Panc1 (cell line): Measurements from ENCODE around the gene MRPL40. TPM values are rescaled to one million over a fixed set of nuclear protein-coding genes. Genes with fewer than 3 reads are reported as not detected.
A peak's percentile ranks its signal among the peaks of the same experiment; 100 is the strongest.

Experiments
- ATAC-seq: fragments of 200-7000 bp; cut with Tn5 transposase; 2 replicates; pipeline ENCODE4 v1.9.1; 2020; ENCODE audit warnings: mild to moderate bottlenecking, moderate library complexity
- BruUV-seq: library from RNA; stranded (reverse); fragments of 400-500 nt; replicated peaks from 2 replicates; lab custom pipeline; 2021; lab: Mats Ljungman, UMichigan
- CTCF ChIA-PET: fragments of 300-600 bp; sonication (Branson Sonifier 250); formaldehyde crosslinking; loops from one replicate; lab custom pipeline; 2022; ENCODE audit warnings: antibody characterized with exemption; lab: Charles Lee
- POLR2A ChIA-PET: fragments of 300-600 bp; sonication (Branson Sonifier 250); formaldehyde crosslinking; loops from one replicate; lab custom pipeline; 2022; ENCODE audit warnings: antibody characterized with exemption; lab: Charles Lee
- DNase-seq: peaks from one replicate; pipeline ENCODE4 v3.0.0-alpha.2; 2010; ENCODE audit warnings: low read depth, low spot score
- H3K27ac ChIP-seq: 2 replicates; pipeline ENCODE4 v1.5.1; 2011; ENCODE audit warnings: mild to moderate bottlenecking, low read length, inconsistent platforms
- H3K27me3 ChIP-seq: fragments of 200-500 bp; sonication (Bioruptor generic); 2 replicates; pipeline ENCODE4 v1.6.0; 2014; ENCODE audit warnings: low read length, inconsistent platforms; ENCODE audit not compliant: control insufficient read depth, insufficient read depth
- H3K36me3 ChIP-seq: fragments of 200-500 bp; sonication (Bioruptor generic); 2 replicates; pipeline ENCODE4 v1.5.1; 2014; ENCODE audit warnings: inconsistent platforms, mild to moderate bottlenecking, low read length, moderate library complexity; ENCODE audit not compliant: control insufficient read depth, insufficient read depth
- H3K4me1 ChIP-seq: 2 replicates; pipeline ENCODE4 v1.5.1; 2011; ENCODE audit warnings: inconsistent platforms, mild to moderate bottlenecking, low read length, moderate library complexity; ENCODE audit not compliant: control insufficient read depth, insufficient read depth
- H3K4me3 ChIP-seq, 2 experiments: 2 replicates each; pipeline ENCODE4 v1.5.1; 2011 to 2012; ENCODE audit warnings: low read depth in 2 of 2, low read length in 2 of 2, mild to moderate bottlenecking in 2 of 2, inconsistent platforms in 1 of 2, moderate library complexity in 1 of 2
- H3K9me3 ChIP-seq: fragments of 200-500 bp; sonication (Bioruptor generic); 2 replicates; pipeline ENCODE4 v1.5.1; 2014; ENCODE audit warnings: low read depth, mild to moderate bottlenecking, inconsistent platforms, low read length, moderate library complexity; ENCODE audit not compliant: control insufficient read depth, insufficient read depth
- CTCF ChIP-seq: fragments of 450-650 bp; IDR thresholded peaks from 2 replicates; pipeline ENCODE4 v1.5.1; 2017; ENCODE audit warnings: mild to moderate bottlenecking
- POLR2AphosphoS5 ChIP-seq: IDR thresholded peaks from 2 replicates; pipeline ENCODE4 v1.6.1; 2012; ENCODE audit warnings: mild to moderate bottlenecking, low read depth, low read length, moderate library complexity
- REST ChIP-seq, 2 experiments: IDR thresholded peaks; 2 replicates each; pipeline ENCODE4 v1.6.1; 2011 to 2012; ENCODE audit warnings: low read depth in 2 of 2, control low read depth in 1 of 2, low read length in 1 of 2, mild to moderate bottlenecking in 1 of 2, moderate library complexity in 1 of 2; ENCODE audit not compliant: insufficient read depth in 1 of 2
- SIN3A ChIP-seq: IDR thresholded peaks from 2 replicates; pipeline ENCODE4 v1.6.1; 2012; ENCODE audit warnings: low read depth, mild to moderate bottlenecking, low read length, moderate library complexity, borderline replicate concordance; ENCODE audit not compliant: insufficient read depth
- TCF7L2 ChIP-seq: IDR thresholded peaks from 2 replicates; pipeline ENCODE4 v1.6.1; 2011; ENCODE audit warnings: mild to moderate bottlenecking, low read depth, low read length, inconsistent platforms
- in situ Hi-C: cut with HindIII; loops from 2 replicates; pipeline ENCODE4 v1.10.0; 2016; ENCODE audit warnings: low sequenced_read_pairs, low pct_unique_long_range_greater_than_20kb
- intact Hi-C: fragments of 100-400 bp; cut with micrococcal nuclease; formaldehyde crosslinking; loops from one replicate; pipeline ENCODE4 v1.10.0; 2022; ENCODE audit not compliant: unreplicated experiment
- total RNA-seq: library from RNA; stranded (reverse); gene quantifications from one replicate; pipeline ENCODE4 v1.2.1, GENCODE V29; 2021; ENCODE audit not compliant: unreplicated experiment

MRPL40 gene
- total RNA-seq, 1 experiment from 2014 or later, result 36.3 TPM

GRCh38 chr22:19477321-19478044, 45.1 kb downstream of the MRPL40 start:
- ATAC-seq (no peak), DNase-seq (no peak)
- Histone ChIP-seq H3K4me1 (peaks cover 3% of the 10 kb centered on the region; the same call in 1 of the 2 replicates), H3K27me3 (no peaks in the 10 kb centered on the region), H3K9me3 (no peaks in the 10 kb centered on the region), H3K36me3 (peaks cover 3% of the 10 kb centered on the region), H3K27ac (peak overlapping the region; percentile 100), H3K4me3 (peak overlapping the region; percentile 89 to 93)
- in situ Hi-C loops, result no loop called here
- no TSS peak for BruUV-seq
- CTCF ChIA-PET, result no interaction called here
- intact Hi-C loops, result no loop called here
- TF ChIP-seq CTCF (no peak), TCF7L2 (no peak), POLR2AphosphoS5 (no peak), SIN3A (no peak), REST (IDR thresholded peaks at IDR 0.05; ENCODE audit: insufficient read depth in 1 of 2, low read depth in 2 of 2, low read length in 1 of 2) (no peak)
- POLR2A ChIA-PET, result interaction anchor here (0.6 kb wide), 1 partner anchor 160 kb away, joined by 4 read pairs; no protein-coding TSS in a partner anchor

GRCh38 chr22:19478045-19478900, 45.9 kb downstream of the MRPL40 start:
- peaks cover 3% of the 10 kb centered on the region; the same call in 1 of the 2 replicates for H3K4me1 ChIP-seq
- no peaks in the 10 kb centered on the region for H3K9me3 ChIP-seq
- intact Hi-C loops, result no loop called here
- POLR2A ChIA-PET, result interaction anchor here (0.6 kb wide), 2 partner anchors 14 to 161 kb away, joined by 3 to 4 read pairs; no protein-coding TSS in a partner anchor
- H3K4me3 ChIP-seq, result peak overlapping the region; percentile 89 to 93
- BruUV-seq, result TSS peak; percentile 76
- CTCF ChIA-PET, result no interaction called here
- no peak for ATAC-seq
- in situ Hi-C loops, result no loop called here
- peak overlapping the region; percentile 100 for H3K27ac ChIP-seq
- H3K27me3 ChIP-seq, result no peaks in the 10 kb centered on the region
- H3K36me3 ChIP-seq, result peaks cover 3% of the 10 kb centered on the region
- DNase-seq, result no peak
- TF ChIP-seq CTCF (no peak), SIN3A (no peak), POLR2AphosphoS5 (no peak), REST (IDR thresholded peaks at IDR 0.05; ENCODE audit: insufficient read depth in 1 of 2, low read depth in 2 of 2, low read length in 1 of 2) (no peak), TCF7L2 (no peak)
